Measurements from ENCODE around the gene PLXNA2.

PLXNA2 gene

DNA sequence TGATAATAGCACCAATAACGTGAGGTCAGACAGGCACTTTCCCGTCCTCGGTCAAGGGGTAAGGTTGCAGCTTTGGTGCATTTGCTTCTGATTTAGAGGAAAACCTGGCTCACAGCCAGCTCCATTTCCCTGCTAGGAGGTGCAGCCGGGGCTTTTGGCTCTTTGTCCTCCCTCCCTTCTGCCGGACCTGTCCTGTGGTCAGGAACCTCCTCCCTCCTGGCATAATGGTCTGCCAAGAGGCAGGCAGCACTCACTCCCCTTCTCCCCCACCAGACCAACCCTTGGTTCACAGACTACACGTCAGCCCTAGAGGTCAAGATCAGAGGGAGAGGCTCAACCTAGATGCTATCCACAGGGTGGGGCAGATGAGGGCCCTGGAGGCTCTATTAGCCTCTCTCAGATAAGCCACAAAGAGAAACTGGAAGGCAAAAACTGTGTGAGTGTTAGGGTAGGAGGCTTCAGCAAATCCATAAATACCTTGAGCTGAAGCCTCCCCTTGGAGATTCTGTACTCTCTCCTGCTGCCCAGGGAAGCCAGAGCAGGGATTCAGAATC, 64.8 kb downstream of the PLXNA2 start:
- DNase-seq: no peak

DNA sequence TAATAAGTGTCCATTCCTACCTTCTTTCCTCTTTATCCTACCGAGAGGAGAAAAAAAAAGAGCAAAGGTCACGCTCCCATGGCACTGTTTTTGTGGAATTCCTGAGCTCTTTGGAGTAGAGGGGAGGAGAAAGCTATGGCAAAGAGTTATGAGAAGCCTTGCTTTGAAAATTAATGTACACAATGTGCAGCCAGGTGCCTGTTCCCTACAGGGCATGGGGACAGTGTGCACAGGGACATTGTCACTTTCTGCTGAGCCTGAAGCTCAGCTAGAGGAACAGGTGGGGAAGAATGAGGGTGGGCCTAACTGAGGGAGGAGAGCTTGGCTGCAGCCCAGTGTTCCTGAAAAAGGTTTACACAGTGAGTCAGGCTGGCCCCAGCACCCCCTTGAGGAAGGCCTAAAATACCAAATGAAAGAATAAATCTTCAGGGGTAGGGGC, 66.1 kb downstream of the PLXNA2 start:
- DNase-seq: no peak

GRCh38 chr1:208177656-208178055, 66.5 kb downstream of the PLXNA2 start:
- no peak for DNase-seq

DNA sequence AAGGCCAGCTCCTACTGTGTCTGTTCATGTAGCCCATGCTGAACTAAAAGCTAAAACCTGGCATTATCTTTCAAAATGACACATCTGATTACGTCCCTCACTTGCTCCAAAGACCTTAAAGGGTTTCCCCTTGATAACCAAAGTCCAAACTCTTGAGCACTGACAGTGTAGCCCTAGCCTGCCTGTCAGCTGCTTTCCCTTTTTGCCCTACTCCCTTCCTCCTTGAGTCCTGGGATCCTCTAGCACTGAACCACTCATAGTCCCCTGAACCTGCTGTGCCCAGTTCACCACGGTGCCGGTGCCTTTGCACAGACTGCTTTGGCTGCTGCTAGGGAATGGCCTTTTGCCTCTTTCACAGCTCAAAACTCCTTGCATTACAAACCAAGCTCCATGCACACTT, 67.5 kb downstream of the PLXNA2 start:
- no peak for DNase-seq

- DNase-seq: no peak
Measured at GRCh38 chr1:208175508-208175895, 68.7 kb downstream of the PLXNA2 start.

DNA sequence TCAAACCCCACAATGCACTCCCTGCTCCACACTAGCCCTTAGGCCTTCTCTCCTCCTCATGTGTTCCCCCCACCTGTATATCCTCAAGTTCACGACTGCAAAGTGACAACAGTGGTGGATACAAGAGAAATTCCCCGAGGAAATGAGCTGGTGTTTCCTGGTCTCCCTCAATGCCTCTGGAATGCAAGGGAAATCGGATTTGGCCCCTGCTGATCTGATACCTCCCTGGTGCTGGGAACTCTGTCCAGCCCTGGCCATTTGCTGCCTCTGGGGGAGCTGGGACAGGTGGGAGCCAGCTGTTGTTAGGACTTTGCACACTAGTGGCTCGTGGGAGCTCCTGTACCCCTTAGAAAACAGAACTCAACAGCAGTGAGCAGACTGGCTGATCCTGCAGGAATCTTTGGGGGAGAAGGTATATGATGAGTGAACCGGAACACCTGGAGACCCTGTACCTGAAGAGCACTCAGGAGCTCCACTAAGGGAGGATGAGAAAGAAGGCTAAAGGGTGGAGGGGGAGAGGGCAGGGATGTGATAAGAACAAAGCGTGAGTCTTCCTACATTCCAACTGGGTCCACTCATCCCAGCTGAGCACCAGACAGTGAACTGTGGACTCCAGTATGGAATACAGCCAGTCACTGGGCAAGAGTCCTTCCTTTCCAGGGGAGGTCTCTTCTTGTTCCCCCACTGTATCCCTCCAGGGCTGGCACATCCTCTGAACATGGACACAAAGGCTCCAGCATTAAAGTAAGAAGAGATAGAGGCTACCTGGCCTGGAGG, 69.3 kb downstream of the PLXNA2 start:
- DNase-seq: no peak

DNA sequence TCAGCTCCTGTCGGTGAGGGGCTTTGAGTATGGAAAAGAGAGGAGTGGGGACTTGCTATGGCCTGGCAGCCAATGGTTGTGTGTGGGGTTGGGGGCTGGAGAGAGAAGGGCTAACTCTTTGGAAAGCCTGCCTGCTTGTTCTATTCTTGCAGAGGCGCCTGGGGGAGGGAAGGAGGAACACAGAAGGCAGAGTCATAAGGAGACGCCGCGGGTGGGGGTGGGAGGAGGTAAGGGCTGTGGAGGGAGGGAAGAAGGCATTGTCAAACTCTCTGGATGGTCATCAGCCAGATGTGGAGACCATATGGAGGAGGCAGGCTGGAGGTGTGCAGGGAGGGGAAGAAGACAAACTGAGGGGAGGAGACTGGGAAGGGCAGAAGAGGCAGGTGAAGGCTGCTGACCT, 70.0 kb downstream of the PLXNA2 start:
- DNase-seq: no peak

DNA sequence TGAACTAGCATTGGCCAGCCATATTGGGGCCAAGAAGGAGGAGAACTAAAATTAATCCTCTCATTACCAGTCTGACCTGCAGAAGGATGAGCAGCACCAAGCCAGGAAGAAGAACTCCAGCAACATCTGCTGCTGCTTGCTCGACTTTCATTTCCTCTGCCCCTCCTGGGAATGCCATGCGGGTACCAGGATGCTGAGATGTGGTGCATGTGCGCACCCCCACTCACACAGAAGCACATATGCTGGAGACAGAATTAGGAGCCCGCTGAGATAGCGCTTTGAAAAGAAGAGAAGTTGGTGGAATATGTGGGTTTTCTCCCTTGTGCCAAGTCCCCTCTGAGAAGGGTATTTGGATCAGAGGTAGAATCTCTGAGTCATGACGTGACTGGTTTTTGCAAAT, 70.4 kb downstream of the PLXNA2 start:
- DNase-seq: no peak

DNA sequence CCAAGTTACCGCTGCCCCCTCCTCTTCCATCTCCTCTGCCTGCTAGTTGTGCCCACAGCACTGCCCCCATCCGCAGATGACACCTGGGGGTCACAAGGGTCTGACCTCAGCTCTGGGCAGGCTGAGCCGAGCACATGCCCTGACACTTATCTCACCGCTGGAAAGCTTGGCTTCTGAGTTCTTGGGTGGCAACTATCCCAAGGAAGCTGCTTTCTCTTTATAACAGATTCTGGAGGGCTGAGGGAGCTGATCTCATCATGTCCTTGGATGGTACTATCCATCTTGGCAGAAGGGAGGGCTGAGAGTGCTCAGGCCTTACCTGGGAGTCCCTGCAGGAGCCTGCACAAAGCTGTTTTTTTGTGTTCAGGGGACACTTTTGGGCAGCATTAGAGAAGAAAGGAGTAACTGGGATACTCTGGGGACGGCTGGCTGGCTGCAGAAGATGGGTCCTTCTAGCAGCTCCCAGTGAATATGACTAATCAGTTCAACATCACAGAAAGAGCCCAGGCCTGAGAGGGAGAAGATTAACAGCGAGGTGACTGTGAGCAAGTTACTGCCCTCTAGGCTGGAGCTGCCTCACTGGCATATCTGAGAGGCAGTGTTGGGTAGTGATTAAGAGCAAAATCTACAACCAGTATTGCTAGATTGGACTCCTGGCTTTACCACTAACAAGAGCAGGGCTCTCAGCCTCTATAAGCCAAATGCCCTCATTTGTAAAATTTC, 71.6 kb downstream of the PLXNA2 start:
- no peak for DNase-seq

GRCh38 chr1:208171616-208172422, 72.4 kb downstream of the PLXNA2 start:
- no peak for DNase-seq

- DNase-seq: no peak
Measured at GRCh38 chr1:208170252-208170651, 73.9 kb downstream of the PLXNA2 start.

- no peak for DNase-seq
Measured at GRCh38 chr1:208169081-208169879, 74.9 kb downstream of the PLXNA2 start.

DNA sequence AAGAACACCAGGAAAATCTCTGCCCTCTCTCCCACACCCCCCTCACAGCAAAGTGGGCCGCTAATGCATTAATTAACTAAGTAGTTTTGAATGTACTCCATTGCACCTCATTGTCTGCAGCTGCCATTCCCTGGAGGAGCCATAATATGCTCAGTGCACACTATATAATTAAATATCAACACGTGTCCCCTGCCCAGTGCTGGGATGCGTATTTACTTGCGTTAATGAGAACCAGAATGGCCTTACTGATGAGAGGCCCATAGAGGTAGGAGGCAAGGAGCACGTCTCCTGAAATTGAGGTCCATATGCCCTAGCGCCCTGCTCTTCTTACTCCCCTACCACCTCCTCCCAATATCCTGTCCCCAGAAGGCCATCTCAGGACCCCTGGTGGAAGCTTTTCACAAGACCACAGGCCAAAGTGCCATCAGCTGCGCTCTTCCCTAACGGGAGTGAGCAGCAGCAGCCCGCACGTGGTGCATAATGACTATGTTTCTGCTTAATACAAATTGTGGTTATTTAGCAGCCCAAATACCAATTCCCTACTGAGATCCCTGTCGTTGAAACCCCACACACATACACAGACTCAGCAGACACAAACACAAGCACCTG, 76.8 kb downstream of the PLXNA2 start:
- no peak for DNase-seq

- no peak for DNase-seq
Measured at GRCh38 chr1:208166340-208167138, 77.6 kb downstream of the PLXNA2 start.

DNA sequence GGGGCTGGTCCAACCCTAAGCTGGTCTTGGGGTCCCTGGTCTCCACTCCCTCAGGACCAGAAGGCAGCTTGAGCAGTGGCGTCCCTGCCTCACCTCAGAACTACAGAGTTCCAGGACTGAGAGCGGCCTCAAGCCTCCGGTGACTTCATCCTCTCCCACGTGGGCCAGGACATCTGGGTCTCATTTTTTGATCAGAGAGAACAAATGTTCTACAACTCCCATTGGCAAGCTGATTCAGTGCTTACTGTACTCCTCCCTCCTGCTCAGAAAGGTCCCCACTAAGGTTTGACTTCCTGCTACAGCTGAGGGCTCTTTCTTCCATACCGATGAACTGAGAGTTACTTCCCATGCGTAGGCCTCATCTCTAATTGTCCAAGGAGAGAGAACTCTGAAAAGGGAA, 78.5 kb downstream of the PLXNA2 start:
- no peak for DNase-seq

DNA sequence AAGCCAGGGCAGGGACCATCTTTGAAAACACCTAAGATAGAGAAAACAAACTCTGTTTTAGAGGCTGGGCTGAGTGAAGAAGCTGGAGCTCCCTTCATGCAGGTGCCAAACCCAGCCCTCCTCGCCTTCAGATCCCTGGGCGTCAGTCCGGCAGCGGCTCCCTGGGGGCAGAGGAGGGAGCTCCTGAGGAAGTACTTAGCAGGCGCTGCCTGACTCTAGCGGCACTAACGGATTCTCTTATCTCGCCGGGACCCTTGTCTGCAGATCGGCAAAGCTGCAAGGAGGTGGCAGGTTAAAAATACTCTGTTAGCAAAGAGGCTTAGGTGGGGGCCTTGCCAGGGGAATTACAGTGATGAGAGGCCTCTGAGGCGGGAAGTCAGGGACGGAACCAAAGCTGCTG, 79.6 kb downstream of the PLXNA2 start:
- DNase-seq: no peak

DNA sequence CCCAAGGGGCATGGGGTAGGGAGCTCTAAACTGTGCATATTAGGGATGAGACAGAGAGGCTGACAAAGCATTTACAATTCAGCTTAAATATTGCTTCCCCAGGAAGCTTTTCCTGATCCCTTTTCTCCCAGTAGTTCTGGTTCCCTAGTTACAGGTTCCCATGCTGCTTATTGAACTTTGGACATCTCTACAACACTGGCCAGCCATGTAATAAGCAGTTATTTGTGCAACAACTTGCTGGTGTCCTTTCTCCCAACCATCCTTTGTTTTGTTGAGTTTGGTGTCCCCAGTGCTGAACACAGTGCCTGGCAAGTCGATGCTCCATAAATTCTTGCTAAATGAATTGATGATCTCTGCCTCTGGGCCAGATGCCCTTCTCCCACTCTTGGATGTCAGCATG, 80.6 kb downstream of the PLXNA2 start:
- DNase-seq: no peak

GRCh38 chr1:208162903-208163302, 81.3 kb downstream of the PLXNA2 start:
- no peak for DNase-seq

GRCh38 chr1:208161656-208162375, 82.4 kb downstream of the PLXNA2 start:
- DNase-seq: no peak

DNA sequence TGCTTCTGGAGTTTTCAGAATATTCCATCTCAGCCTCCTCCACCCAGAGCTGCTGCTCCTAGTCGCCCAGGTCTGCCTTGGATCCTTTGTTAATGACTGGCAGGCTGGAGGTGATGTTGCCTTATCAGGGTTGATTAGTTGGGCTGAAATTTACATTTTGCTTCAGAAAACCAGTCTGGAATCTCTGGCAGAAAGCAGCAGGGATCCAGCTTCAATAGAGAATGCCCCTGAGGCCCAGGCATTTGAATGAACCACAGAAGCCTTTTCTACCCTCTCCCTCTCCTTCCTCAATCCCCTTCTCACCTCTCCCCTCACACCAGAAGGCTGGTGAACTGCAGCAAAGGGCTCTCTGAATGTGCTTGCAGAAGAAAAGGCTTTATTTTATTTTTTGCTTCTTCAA, 83.2 kb downstream of the PLXNA2 start:
- DNase-seq: no peak
